GM12878 (cell line): Measurements from ENCODE around the gene PLXNA4. TPM values are rescaled to one million over a fixed set of nuclear protein-coding genes. Genes with fewer than 3 reads are reported as not detected.

ENCODE experiments used
- ATAC-seq: fragments of 200-7000 bp; cut with Tn5 transposase; 3 replicates; pipeline ENCODE4 v1.9.1; 2020; ENCODE audit warnings: mild to moderate bottlenecking, moderate library complexity
- BruUV-seq: library from RNA; stranded (reverse); fragments of 400-500 nt; replicated peaks from 2 replicates; lab custom pipeline; 2021; lab: Mats Ljungman, UMichigan
- CTCF ChIA-PET: fragments of 300-600 bp; sonication (Branson Sonifier 250); formaldehyde crosslinking; extraction: SDS; loops from one replicate; lab custom pipeline; 2021; ENCODE audit warnings: inconsistent platforms; lab: Yijun Ruan, JAX
- POLR2A ChIA-PET: fragments of 350-600 bp; formaldehyde crosslinking; extraction: SDS; loops from one replicate; lab custom pipeline; 2021; ENCODE audit warnings: inconsistent platforms; lab: Charles Lee
- RAD21 ChIA-PET: fragments of 300-600 bp; sonication (Branson Sonifier 250); formaldehyde crosslinking; loops from one replicate; lab custom pipeline; 2023; ENCODE audit warnings: antibody characterized with exemption; ENCODE audit not compliant: unreplicated experiment; lab: Charles Lee
- SMC1A ChIA-PET: fragments of 300-600 bp; sonication (Branson Sonifier 250); formaldehyde crosslinking; loops from one replicate; lab custom pipeline; 2023; ENCODE audit not compliant: unreplicated experiment, uncharacterized antibody; lab: Charles Lee
- DNase-seq: peaks from one replicate; pipeline ENCODE4 v3.0.0-alpha.2; 2011; ENCODE audit warnings: low read depth, low spot score
- FAIRE-seq: peaks from 3 replicates; lab custom pipeline; 2011; peaks lifted over from hg19 to GRCh38; lab: Jason Lieb, UNC
- H2AFZ ChIP-seq: 2 replicates; pipeline ENCODE4 v1.6.0; 2011; ENCODE audit warnings: low read depth, low read length, control low read depth; ENCODE audit not compliant: control insufficient read depth
- H3K27ac ChIP-seq: 2 replicates; pipeline ENCODE4 v1.5.1; 2011; ENCODE audit warnings: control low read depth; ENCODE audit not compliant: control insufficient read depth, insufficient read depth
- H3K27me3 ChIP-seq, 2 experiments: replicated peaks in 1 of 2; 2 replicates each; pipeline versions ENCODE4 v1.6.0 to v1.6.1; 2011; ENCODE audit warnings: low read length in 1 of 2; ENCODE audit not compliant: control insufficient read depth in 2 of 2, insufficient read depth in 2 of 2
- H3K36me3 ChIP-seq, 2 experiments: 2 replicates each; pipeline ENCODE4 v1.5.1; 2011; ENCODE audit warnings: low read length in 1 of 2; ENCODE audit not compliant: control insufficient read depth in 2 of 2, insufficient read depth in 2 of 2
- H3K4me1 ChIP-seq: 2 replicates; pipeline ENCODE4 v1.6.1; 2011; ENCODE audit warnings: mild to moderate bottlenecking, low read length, moderate library complexity, mixed read lengths; ENCODE audit not compliant: control insufficient read depth, insufficient read depth
- H3K4me2 ChIP-seq: 2 replicates; pipeline ENCODE4 v1.6.0; 2011; ENCODE audit warnings: control low read depth; ENCODE audit not compliant: control insufficient read depth, insufficient read depth
- H3K4me3 ChIP-seq: fragments of 200-600 bp; sonication (generic); 2 replicates; pipeline ENCODE4 v1.5.1; 2016
- H3K79me2 ChIP-seq: 2 replicates; pipeline ENCODE4 v1.6.0; 2011; ENCODE audit warnings: low read length; ENCODE audit not compliant: control insufficient read depth, insufficient read depth
- H3K9ac ChIP-seq: 2 replicates; pipeline ENCODE4 v1.8.0; 2011; ENCODE audit warnings: low read length, control low read depth, mixed read lengths; ENCODE audit not compliant: control insufficient read depth, insufficient read depth
- H3K9me3 ChIP-seq: replicated peaks from 3 replicates; pipeline ENCODE4 v1.5.1; 2011; ENCODE audit warnings: mild to moderate bottlenecking, low read length; ENCODE audit not compliant: control insufficient read depth, insufficient read depth
- H4K20me1 ChIP-seq: 2 replicates; pipeline ENCODE4 v1.6.0; 2011; ENCODE audit not compliant: control insufficient read depth, insufficient read depth
- CEBPZ ChIP-seq: fragments of 150-350 bp; IDR thresholded peaks from 2 replicates; pipeline ENCODE4 v1.6.1; 2016; ENCODE audit warnings: low read depth, low read length
- CHD2 ChIP-seq: IDR thresholded peaks from 2 replicates; pipeline ENCODE4 v1.6.1; 2011; ENCODE audit warnings: low read depth, low read length, improper control_type of control experiment, borderline replicate concordance
- CTCF ChIP-seq, 3 experiments: IDR thresholded peaks in 2 of 3; conservative IDR thresholded peaks in 1 of 3; 2 replicates each; pipeline ENCODE4 v1.5.1; 2011; ENCODE audit warnings: low read depth in 3 of 3, low read length in 3 of 3, mild to moderate bottlenecking in 3 of 3, control low read depth in 2 of 3, moderate library complexity in 2 of 3, inconsistent platforms in 1 of 3, mixed read lengths in 1 of 3; ENCODE audit not compliant: control insufficient read depth in 2 of 3, insufficient read depth in 1 of 3; ENCODE audit errors: extremely low read depth in 1 of 3
- EGR1 ChIP-seq, 2 experiments: IDR thresholded peaks; 1 replicate in 1 of 2; 2 replicates in 1 of 2; pipeline ENCODE4 v1.6.1; 2011 to 2012; ENCODE audit warnings: low read depth in 2 of 2, low read length in 2 of 2, borderline replicate concordance in 1 of 2, mild to moderate bottlenecking in 1 of 2, moderate library complexity in 1 of 2
- FOXK2 ChIP-seq: fragments of 450-650 bp; IDR thresholded peaks from 2 replicates; pipeline ENCODE4 v1.6.1; 2017; ENCODE audit warnings: mild to moderate bottlenecking, moderate library complexity
- HDAC2 ChIP-seq: fragments of 200-600 bp; sonication (generic); IDR thresholded peaks from 2 replicates; pipeline ENCODE4 v1.6.1; 2017
- MYB ChIP-seq: fragments of 150-350 bp; IDR thresholded peaks from 2 replicates; pipeline ENCODE4 v1.6.1; 2014; ENCODE audit warnings: mild to moderate bottlenecking, low read depth, low read length, borderline replicate concordance
- NFIC ChIP-seq: IDR thresholded peaks from 2 replicates; pipeline ENCODE4 v1.6.1; 2012; ENCODE audit warnings: low read depth, mild to moderate bottlenecking, inconsistent platforms, low read length, moderate library complexity
- PKNOX1 ChIP-seq: fragments of 450-650 bp; IDR thresholded peaks from 2 replicates; pipeline ENCODE4 v1.6.1; 2016; ENCODE audit warnings: mild to moderate bottlenecking
- SUZ12 ChIP-seq: fragments of 200-600 bp; sonication (generic); IDR thresholded peaks from one replicate; pipeline ENCODE4 v1.6.1; 2018; ENCODE audit warnings: antibody characterized with exemption, mild to moderate bottlenecking; ENCODE audit not compliant: unreplicated experiment
- TAF1 ChIP-seq: IDR thresholded peaks from 2 replicates; pipeline ENCODE4 v1.6.1; 2011; ENCODE audit warnings: mild to moderate bottlenecking, low read depth, low read length, borderline replicate concordance
- TCF3 ChIP-seq: IDR thresholded peaks from 2 replicates; pipeline ENCODE4 v1.6.1; 2012; ENCODE audit warnings: low read depth, mild to moderate bottlenecking, low read length, borderline replicate concordance; ENCODE audit not compliant: insufficient read depth
- ZZZ3 ChIP-seq: IDR thresholded peaks from 2 replicates; pipeline ENCODE4 v1.6.1; 2011; ENCODE audit warnings: low read depth; ENCODE audit not compliant: control insufficient read depth, insufficient read length
- WGBS: methylation state at CpG from one replicate; pipeline ENCODE4 v1.1.6; 2016; ENCODE audit warnings: low lambda C conversion rate; ENCODE audit not compliant: insufficient replicate concordance, insufficient coverage; ENCODE audit errors: missing lambda C conversion rate; 5-methylcytosine and 5-hydroxymethylcytosine counted together
- in situ Hi-C: fragments of 300-500 bp; cut with MboI; formaldehyde crosslinking; loops from 9 replicates; pipeline ENCODE4 v1.14.3; 2018; ENCODE audit warnings: mixed read lengths
- intact Hi-C: fragments of 100-400 bp; cut with micrococcal nuclease; formaldehyde crosslinking; loops from one replicate; pipeline ENCODE4 v1.14.2; 2022; ENCODE audit not compliant: unreplicated experiment
- polyA plus RNA-seq, 11 experiments: library from polyadenylated mRNA; depleted of rRNA in 4 of 11; unstranded in 6 of 11; stranded (reverse) in 5 of 11; fragments of >200 nt; fragmentation: Nextera tagmentation in 4 of 11; fragmentation: Illumina TruSeq in 1 of 11; extraction: Ambion mirVana in 4 of 11; extraction: Trizol in 1 of 11; gene quantifications; 1 replicate in 1 of 11; 2 replicates in 10 of 11; pipeline versions ENCODE4 v1.2.1 to v1.2.3, GENCODE V29; 2011 to 2016; ENCODE audit warnings: inconsistent platforms in 2 of 11, missing spikeins in 2 of 11, low read depth in 1 of 11
- total RNA-seq, 4 experiments: library from RNA; depleted of rRNA in 3 of 4; stranded (reverse); fragments of >200 nt in 3 of 4; fragmentation: Illumina TruSeq in 1 of 4; extraction: Trizol in 1 of 4; gene quantifications; 2 replicates each; pipeline versions ENCODE4 v1.2.1 to v1.2.3, GENCODE V29; 2013 to 2021

The PLXNA4 gene
- total and polyA plus RNA-seq, 10 of the 15 experiments (the other 5 are each of a cell fraction or from before 2014, with no cell fraction given) = 0.03 TPM; not detected in 9

- ATAC-seq = no peak
- FAIRE-seq = no peak
These were observed 431.2 kb downstream of the PLXNA4 start for GRCh38 chr7:132145063-132145462.

GRCh38 chr7:132142006-132142405, 434.3 kb downstream of the PLXNA4 start:
- no peaks in the 10 kb centered on the region for H3K4me1 ChIP-seq
- WGBS = 36% methylated on average over 3 of the region's 3 CpGs
- H3K9ac ChIP-seq = no peak overlapping the region
- H3K4me3 ChIP-seq = no peak overlapping the region
- intact Hi-C loops = no loop called here
- H3K4me2 ChIP-seq = no peak overlapping the region
- no peaks in the 10 kb centered on the region; a peak in 1 of 4 replicates for H3K27me3 ChIP-seq
- FAIRE-seq (no peak), DNase-seq (no peak), ATAC-seq (no peak)
- no peaks in the 10 kb centered on the region for H3K79me2 ChIP-seq
- SMC1A ChIA-PET = no interaction called here
- no peaks in the 10 kb centered on the region for H3K36me3 ChIP-seq
- BruUV-seq = no TSS peak
- H3K27ac ChIP-seq = no peak overlapping the region
- no peaks in the 10 kb centered on the region for H3K9me3 ChIP-seq
- H2AFZ ChIP-seq = no peak overlapping the region
- RAD21 ChIA-PET = no interaction called here
- in situ Hi-C loops = no loop called here
- H4K20me1 ChIP-seq = no peaks in the 10 kb centered on the region
- CTCF ChIA-PET = no interaction called here
- POLR2A ChIA-PET = no interaction called here
- TF ChIP-seq CEBPZ = no peak
- no peak for TF ChIP-seq SUZ12
- TF ChIP-seq FOXK2 = no peak
- TF ChIP-seq CTCF (IDR thresholded peaks at IDR 0.05 in 2 of 3, conservative IDR thresholded peaks at IDR 0.05 in 1 of 3; ENCODE audit: control insufficient read depth in 2 of 3, extremely low read depth in 1 of 3, insufficient read depth in 1 of 3, low read depth in 3 of 3, low read length in 3 of 3) = no peak
- TF ChIP-seq HDAC2 = no peak

More at GRCh38 chr7:132145063-132145462, 431.2 kb downstream of the PLXNA4 start:
- no peak for TF ChIP-seq EGR1 (IDR thresholded peaks at IDR 0.05; ENCODE audit: borderline replicate concordance in 1 of 2, low read depth in 2 of 2, low read length in 2 of 2)
- TF ChIP-seq MYB = no peak
- no peak for TF ChIP-seq ZZZ3
- no peak for TF ChIP-seq CHD2
- TF ChIP-seq TAF1 = no peak
- TF ChIP-seq NFIC = no peak
- TF ChIP-seq TCF3 = no peak
- no peak for TF ChIP-seq PKNOX1
- WGBS = 18% methylated on average over 9 of the region's 9 CpGs
- ChIA-PET POLR2A (no interaction called here), CTCF (no interaction called here), RAD21 (no interaction called here), SMC1A (no interaction called here)
- no peaks in the 10 kb centered on the region for H3K4me1 ChIP-seq
- no peak overlapping the region for H3K4me2 ChIP-seq
- H3K27me3 ChIP-seq = no peaks in the 10 kb centered on the region; a peak in 1 of 4 replicates
- H3K79me2 ChIP-seq = no peaks in the 10 kb centered on the region
- no peak overlapping the region for H3K4me3 ChIP-seq
- intact Hi-C loops = no loop called here
- H4K20me1 ChIP-seq = no peaks in the 10 kb centered on the region; the same call in 1 of the 2 replicates
- H3K9me3 ChIP-seq = no peaks in the 10 kb centered on the region
- DNase-seq = no peak
- no peak overlapping the region for H2AFZ ChIP-seq
- in situ Hi-C loops = no loop called here
- no TSS peak for BruUV-seq
- H3K9ac ChIP-seq = no peak overlapping the region
- no peaks in the 10 kb centered on the region for H3K36me3 ChIP-seq
- H3K27ac ChIP-seq = no peak overlapping the region
